NCI-H446 (cell line): ENCODE data around the gene MYO1D.
"Not testable (repeated sequence)": the region's sequence is repeated elsewhere in the genome, so short reads cannot be mapped to it uniquely, and the experiment has no call there.

Source experiments
- DNase-seq, 2 experiments: peaks; one replicate each; lab custom pipeline; 2025; lab: John Stamatoyannopoulos, UW

The MYO1D gene

DNA sequence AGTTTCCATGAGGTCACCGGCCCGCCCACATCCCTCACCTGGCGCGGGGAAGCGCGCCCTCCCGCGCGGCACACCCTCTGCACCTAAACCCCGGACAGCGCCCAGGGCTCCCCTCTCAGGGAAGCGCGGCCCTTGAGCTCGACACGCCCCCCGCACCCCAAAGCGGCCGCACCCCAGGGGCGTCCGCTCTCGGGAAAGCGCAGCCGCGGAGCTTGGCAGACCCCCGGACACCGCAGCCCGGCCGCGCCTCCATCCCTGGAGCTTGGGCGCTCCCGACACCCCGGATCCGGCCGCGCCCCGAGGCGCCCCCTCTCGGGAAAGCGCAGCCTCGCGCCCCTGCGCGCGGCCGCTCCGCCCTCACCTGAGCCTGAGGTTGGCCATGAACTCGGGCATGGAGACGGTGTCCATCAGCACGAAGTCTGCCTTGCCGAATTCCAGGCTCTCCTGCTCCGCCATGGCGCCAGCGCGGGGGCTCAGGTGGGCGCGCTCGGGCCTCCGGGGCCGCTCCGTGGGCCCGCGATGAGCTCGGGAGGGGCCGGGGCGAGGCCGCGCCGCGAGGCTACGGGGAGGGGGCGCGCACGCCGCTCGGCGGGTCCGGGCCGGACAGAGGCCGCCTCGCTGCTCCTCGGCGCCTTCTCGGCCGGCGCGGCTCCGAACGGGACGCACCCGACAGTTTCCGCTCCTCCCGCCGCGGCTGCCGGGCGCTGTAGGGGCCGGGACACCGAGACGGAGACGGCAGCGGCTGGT is at the start of gene MYO1D:
Gene MYO1D, minus strand, starts transcription at position 708 of the 747 bp plus-strand sequence. Its CDS starts 252 bp downstream, at position 456.
- peak in 1 of 2 experiments; percentile 33 for DNase-seq

DNA sequence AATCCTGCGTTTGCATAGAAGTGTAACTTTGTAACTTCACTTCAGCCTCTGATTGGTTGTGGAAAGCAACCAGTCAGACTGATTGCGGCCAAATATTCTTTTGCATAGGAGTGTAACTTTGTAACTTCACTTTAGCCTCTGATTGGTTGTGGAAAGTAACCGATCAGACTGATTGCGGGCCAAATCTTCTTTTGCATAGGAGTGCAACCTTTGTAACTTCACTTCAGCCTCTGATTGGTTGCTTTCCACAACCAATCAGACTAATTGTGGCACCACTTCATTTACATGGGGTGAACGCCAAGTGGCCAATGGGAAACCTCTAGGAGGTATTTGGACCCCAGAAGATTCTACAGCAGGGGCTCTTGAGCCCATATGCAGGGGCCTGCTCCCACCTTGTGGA is 49.3 kb upstream of the MYO1D start:
- no peak for DNase-seq

DNA sequence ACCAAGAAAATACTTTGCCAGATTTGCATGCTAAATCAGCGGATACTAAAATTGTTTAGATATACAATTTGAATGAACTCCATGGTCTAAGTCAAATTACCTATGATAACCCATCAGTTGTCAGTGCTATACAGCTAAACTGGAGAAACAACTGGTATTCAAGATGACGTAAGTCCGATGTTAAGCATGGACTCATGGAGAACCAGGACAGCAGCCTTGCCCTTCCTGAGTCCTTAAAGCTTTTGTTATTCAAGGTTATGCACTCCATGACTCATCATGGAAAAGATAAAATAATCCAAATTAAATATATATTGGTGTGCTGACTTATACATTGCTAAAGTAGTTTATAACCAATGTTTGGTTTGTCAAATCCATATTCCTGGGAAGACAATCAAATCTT is 47.0 kb upstream of the MYO1D start:
- not testable (repeated sequence) for DNase-seq

DNA sequence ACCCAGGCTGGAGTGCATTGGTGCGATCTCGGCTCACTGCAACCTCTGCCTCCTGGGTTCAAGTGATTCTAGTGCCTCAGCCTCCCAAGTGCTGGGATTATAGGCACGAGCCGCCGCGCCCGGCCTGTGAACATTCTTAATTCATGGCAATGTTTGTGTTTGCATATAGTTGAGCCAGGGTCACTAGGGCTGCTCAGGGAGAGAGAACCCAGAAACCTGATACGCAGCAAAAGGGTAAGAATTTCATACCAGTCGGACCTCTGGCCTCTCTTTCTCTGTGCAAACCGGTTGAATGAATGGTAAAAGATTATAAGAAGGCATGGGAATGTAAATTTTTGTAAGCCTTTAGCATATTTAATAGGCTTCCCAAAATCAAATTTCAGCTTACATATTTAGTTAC is 44.1 kb upstream of the MYO1D start:
- no peak for DNase-seq

DNA sequence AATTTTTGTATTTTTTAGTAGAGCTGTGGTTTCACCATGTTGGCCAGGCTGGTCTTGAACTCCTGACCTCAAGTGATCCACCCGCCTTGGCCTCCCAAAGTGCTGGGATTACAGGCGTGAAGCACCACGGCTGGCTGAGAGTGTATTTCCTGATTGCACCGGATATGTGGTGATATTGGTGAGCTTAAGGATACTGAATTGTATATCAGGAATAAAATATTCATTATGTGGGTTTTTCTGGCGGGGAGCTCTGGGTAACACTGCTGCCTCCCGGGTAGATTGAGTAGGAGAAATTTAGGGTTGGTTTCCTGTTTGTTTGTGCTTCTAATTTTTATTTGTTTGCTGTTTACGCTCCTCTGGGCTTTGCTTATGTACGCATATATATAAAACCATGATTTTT is 43.4 kb upstream of the MYO1D start:
- no peak for DNase-seq

DNA sequence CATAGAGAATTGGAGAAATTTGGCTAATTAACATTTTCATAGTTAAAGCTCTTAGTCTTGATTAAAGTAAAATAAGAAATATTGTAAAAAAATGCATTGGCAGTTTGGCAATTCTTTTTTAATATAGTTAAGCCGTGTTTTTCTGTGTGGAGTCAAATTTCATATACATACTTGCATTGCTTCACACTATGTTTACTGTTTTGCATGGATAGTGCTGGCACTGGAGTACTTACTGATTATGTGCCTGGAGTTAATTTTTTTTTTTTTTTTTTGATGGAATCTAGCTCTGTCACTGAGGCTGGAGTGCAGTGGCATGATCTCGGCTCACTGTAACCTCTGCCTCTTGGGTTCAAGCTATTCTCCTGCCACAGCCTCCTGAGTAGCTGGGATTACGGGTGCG is 43.0 kb upstream of the MYO1D start:
- not testable (repeated sequence) for DNase-seq

DNA sequence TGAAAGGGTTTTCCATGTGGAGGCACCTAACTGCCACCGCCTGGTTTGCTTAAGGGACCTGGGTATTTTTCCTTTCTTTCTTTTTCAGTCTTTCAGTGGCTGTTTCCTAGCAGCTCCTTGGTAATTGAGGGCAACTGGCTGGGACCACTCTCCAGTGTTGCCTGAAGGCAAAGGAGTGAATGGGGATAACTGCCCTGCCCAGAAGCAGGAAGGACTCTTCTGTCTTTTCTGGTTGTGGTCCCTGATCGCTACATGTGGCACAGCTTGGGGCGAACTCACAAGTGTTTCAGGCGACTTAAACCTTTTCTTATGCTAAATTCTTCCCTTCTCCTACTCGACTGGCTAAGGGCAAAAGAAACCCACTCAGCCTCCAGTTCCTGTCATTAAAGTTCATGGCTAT is 40.9 kb upstream of the MYO1D start:
- DNase-seq: no peak

DNA sequence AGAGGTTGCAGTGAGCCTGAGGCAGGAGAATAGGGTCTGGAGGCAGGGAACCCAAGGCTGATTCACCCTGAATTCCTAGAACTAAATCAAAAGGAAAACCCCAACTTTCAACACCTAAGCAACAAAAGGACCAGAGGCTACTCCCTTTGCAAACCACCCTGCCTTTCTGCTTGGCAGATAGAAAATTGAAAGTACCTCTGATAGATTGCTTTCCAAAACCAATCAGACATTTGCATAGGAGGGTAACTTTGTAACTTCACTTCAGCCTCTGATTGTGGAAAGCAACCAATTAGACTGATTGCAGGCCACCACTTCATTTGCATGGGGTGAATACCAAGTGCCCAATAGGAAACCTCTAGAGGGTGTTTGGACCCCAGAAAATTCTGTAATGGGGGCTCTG is 40.2 kb upstream of the MYO1D start:
- DNase-seq: no peak

DNA sequence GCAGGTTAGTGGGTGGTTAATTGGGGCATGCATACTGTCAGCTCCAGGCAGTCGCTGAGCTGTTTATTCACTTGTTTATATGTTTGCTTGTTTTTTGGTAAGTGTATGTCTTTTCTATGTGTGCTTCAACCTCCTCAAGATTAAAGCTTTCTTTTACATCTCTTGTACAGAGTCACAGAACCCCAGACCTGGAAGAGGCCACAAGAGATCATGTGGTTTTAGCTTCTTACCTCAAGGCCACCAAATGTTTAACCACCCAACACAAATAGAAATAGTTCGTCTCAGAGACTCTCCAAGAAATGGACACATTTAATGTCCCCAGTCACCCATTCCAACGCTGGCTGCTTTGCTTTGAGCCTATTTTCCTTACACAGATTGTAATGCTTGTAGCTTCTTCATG is 39.2 kb upstream of the MYO1D start:
- DNase-seq: no peak

DNA sequence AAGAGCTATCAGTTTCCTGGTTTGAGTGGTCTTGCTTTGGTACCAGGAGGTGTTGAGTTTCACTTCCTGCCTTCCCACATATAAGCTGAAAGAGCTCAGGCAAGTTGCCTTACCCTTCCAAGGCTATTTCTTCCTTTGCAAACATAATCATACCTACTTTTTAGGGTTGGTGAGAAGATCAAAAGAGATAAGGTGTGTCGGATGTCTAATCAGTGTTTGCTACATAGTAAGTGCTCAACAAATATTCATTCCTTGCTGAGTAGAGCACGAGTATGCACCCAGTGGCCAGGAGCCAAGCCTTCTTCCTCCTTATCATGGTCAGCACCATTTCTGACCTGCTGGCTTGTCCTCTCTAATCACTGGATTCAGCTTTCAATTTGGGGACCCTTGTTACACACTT is 38.3 kb upstream of the MYO1D start:
- DNase-seq: no peak

DNA sequence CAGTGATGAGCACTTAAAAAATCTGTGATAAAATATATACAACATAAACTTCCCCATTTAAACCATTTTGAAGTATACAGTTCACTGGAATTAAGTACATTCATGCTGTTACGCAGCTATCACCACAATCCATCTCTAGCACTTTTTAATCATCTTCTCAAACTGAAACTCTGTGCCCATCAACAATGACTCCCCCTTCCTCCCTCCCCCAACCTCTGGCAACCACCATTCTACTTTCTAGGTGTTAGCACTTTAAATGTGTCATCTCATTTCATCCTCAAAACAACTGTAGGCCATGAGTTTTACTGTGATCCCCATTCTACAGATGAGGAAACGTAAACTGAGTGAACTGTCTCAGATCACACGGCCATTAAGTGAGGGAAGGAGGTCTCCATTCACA is 37.3 kb upstream of the MYO1D start:
- no peak for DNase-seq

DNA sequence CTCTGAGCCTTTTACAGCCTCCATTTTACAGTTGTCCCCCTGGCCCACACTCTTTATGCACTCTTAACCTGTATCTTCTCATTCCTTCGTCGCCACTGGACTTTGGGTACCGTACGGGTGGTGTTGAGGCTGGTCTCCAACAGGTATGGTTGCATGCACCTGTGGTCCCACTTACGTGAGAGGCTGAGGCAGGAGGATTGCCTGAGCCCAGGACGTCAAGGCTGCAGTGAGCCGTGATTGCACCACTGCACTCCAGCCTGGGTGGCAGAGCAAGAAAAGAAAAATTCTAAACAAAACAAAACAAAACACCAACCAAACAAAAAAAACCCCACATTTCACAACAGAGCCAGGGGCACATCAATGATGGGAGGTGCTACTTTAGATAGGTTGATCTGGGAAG is 36.7 kb upstream of the MYO1D start:
- DNase-seq: no peak

DNA sequence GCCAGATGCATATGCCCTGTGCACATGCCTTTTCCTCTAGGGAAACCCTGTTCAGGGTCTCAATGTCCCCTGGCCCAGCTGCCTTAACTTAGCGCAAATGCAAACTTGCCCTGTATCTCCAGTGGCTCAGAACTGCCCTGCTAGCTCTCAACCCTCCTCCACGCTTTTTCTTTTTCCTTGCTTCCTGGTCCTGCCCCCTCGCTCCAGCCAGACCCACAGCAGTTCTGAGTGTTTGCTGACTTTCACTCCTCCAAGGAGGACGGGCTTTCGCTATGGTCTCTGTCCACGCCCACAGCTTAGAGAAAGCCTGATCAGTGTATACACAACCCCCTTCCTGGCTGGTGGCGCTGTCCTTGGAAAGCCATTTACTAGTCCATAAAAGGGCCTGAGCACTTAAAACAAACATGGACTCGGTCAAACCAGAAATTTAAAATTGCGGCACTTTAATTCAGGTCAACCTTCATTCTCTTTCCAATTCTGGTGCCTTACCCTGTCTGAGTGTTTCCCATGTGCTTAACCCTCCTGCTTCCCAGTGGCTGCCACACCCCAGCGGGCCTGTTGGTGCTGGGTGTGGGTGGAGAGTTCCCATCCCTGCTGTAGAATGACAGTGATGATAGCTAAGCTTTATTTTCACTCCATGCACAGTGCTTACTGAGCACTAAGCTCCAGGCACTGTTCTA is 35.4 kb upstream of the MYO1D start:
- no peak for DNase-seq

DNA sequence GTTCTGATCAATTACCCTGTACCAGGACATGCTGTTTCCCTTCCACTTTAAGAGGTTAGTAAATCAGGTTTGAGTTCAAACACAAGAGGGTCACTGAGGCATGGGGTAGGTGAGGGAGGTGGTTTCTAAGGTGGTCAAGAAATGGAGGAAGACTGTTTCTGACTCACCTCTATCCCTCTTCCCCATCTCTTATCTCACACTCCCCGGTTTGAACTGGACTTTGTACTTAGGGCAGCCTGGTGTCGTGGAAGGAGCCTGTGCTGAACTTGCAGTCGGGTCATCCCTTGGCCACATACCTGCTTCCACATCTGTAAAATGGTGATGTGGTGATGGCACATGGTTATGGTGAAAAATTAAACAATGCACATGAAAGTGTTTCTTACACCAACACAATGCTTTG is 33.8 kb upstream of the MYO1D start:
- DNase-seq: no peak

DNA sequence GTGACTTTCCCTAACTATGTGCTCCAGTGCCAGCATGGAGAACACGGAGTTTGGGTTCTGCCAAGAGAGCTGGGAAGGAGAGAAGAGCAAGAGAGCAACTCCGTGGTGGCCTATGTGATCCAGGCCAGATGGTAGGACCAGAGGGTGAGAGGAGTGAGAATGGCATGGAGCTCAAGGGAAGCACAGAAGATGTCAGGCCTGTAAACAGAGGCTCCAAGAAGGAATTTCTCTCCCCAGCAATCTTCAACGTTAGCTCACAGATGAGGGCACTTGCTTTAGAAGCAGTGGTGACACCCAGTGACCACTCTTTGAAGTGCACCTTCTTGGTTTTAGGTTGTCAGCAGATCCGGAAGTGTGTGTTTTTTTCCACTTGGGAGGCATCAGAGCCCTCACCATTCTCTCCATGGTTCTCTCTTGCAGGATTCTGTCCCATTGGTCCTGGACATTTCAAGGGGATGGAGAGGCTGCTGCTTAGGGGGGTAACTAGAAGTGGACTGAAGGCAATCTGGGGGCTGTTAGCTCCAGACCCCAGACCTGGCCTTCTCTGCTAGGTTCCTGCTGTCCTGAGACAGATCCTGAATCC is 33.0 kb upstream of the MYO1D start:
- peak; percentile 44 to 84 for DNase-seq

DNA sequence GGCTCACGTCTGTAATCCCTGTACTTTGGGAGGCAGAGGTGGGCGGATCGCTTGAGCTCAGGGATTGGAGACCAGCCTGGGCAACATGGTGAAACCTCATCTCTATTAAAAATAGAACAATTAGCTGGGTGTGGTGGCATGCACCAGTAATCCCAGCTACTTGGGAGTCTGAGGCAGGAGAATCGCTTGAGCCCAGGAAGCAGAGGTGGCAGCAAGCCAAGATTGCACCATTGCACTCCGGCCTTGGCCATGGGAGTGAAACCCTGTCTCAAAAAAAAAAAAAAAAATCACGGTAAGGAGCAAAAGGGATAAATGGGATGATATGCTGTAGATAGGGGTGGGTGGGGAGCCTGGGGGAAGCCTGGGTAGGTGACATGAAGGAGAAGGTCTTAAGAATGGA is 30.7 kb upstream of the MYO1D start:
- no peak for DNase-seq

DNA sequence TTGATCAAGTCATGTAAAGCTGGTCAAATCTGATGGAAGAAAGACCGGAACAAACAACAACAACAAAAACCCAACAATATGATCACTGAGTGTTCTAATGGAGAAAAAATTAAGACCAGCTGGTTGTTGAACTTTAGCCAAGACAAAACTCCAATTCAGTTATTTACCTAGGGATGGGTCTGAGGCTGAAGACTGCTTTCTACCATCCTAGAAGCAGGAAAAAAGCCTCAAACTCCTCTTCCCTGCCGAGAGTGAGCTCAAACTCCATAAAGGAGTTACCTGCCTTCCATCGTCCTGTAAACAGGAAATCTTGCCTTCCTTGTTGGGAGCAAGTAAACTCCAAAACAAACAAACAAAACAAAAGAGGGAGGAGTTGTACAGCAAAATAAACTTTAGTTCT is 28.0 kb upstream of the MYO1D start:
- no peak for DNase-seq

DNA sequence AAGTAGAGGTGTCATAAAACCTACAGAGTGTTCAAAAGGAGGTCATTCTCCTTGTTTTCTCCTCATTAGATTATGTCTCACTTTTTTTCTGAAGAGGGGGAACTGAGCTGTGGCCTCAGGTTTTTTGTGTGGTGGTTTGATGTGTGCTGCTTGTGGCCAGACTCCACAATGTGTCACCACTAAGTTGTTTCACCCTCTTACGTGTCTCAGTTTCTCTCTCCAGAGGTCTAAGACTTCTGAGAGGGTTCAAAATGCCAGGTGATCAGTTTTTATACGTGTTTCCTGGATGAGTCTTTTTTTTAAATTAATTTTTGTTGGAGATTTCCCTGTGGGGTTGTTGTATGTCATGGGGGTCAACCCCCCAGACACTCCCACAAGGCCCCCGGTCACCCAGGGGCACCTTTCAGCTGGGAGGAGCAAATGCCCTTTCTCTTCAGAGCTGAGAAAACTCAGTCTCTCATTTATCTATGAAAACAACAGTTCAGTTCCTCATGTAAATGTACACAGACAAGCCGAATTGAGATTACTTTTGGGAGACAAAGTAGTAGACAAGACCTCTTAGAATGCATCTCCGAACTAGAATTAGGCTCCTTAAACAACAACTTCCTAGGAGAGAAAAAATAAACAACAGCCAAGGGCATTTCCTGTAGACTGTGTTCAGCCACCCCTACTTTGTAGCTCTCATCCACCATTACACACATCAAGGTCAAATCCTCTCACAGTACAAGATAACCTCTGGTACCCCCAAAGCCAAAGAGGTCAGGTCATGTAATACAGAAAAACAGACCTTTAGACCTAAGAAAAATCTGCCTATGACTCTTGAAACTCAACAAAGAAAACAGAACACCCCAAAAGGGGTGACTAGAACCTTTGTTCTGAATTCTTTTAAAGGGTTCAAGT is 27.1 kb upstream of the MYO1D start:
- no peak for DNase-seq

DNA sequence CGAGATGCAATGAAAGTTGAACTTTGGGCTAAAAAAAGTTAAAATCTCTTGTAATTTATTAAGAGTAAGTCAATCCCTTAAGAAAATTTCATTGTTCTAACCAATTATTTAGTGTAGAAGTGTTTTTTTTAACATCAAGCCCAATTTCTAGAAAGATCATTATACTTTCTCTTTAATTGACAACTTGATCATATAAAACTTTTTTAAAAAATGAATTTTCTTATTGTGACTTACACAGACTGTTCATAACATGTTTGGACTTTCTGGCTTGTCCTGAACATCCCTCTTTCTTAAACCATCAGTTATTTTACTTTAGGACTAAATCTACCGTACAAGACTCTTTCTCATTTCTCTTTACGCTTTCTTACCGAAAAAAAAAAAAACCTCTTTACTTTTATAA is 24.8 kb upstream of the MYO1D start:
- DNase-seq: no peak

DNA sequence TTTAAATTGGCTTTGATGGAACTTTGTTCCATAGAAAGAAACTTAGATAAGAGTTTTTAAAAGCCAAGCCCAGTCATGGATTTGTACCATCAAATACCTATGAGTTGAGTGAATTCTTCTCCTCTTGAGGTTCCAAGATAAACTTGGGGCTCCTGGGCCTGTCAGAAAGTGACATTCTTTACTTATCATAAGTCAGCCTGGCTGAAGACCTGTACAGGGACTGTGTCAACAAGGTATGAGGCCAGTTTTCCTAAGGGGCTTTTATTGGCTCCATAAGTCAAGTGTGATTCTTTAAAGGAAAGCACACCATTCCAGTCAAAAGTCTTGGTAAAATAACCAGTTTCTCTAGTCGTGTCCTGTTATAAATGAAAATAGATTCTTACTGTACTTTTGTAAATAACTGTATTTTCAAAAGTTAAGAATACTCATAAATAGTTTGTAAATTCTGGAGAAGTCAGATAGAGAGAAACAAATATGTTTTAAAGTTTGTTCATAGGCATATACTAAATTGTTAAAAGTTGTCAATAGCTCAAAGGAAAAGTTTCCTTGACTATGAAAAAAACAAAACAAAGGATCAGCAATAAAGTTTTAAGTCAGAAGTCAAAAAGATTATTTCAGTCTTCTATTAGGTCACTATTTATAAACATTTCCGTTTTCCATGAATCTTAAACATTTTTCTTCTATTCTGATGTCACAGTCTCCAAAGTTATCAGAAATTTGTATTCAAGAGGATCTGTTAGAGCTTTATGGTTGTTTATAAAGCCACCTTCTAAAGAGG is 22.5 kb upstream of the MYO1D start:
- no peak for DNase-seq

DNA sequence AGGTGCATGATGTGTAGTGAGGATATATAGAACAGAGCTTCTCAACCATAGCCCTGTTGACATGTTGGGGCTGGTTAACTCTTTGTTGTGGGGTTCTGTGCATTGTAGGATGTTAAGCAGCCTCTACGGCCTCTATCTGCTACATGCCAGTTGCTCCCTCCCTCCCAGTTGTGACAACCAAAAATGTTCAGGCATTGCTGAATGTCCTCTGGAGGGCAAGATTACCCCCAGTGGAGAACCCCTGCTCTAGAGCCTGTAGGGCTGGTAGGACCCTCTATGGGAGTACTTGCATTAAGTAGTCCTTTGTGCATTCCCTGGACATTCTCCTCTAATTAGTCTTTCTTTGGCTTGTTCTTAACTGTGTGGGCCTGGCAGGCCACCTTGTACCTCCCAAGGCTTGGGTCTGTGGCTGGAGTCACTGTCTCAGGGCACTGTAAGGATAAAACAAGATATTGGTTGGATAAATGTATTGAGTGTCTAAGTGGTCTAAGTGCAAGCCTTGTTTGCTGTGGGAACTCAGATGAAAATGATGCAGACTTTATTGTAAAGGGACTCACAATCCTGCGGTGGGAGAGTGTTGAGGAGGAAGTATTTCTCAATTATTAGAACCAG is 19.8 kb upstream of the MYO1D start:
- DNase-seq: no peak
